Esophagus muscularis mucosa (tissue), 4 donors: ENCODE measurements around the gene ARHGAP32.

Experiments
- EP300 ChIP-seq: sonication (generic); formaldehyde crosslinking; IDR thresholded peaks from one replicate; pipeline ENCODE4 v1.6.1; 2017; ENCODE audit warnings: antibody characterized with exemption
- POLR2A ChIP-seq: fragments of 450-650 bp; IDR thresholded peaks from one replicate; pipeline ENCODE4 v1.6.1; 2017; ENCODE audit warnings: antibody characterized with exemption, moderate library complexity, mild to moderate bottlenecking, low read depth
- TF ChIP-seq, protein P1 (sequence below), 3 experiments: fragments of 200-600 bp in 2 of 3; fragments of 450-650 bp in 1 of 3; sonication (generic) in 2 of 3; IDR thresholded peaks; one replicate each; pipeline ENCODE4 v1.5.1; 2017 to 2019; ENCODE audit warnings: antibody characterized with exemption in 3 of 3, mild to moderate bottlenecking in 2 of 3, moderate library complexity in 1 of 3

DNA sequence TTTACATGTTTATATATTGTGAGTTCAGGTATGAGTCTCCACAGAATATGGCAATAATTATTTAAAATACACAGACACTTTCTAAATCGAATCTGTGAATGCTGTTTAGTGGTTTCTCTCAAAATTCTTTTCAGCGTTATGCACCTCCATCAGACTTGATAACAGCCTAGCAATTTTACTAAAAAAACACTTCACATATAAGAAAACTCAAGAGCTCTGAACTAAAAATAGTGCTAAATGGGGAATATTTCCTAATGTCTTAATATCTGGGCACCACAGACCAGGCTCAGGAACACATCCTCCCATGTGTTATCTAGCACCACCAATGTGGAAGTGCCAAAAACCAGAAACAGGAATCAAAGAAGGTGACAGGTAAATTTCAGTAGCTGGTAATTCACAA is 47.9 kb downstream of the ARHGAP32 start:
- TF ChIP-seq, protein P1, sequence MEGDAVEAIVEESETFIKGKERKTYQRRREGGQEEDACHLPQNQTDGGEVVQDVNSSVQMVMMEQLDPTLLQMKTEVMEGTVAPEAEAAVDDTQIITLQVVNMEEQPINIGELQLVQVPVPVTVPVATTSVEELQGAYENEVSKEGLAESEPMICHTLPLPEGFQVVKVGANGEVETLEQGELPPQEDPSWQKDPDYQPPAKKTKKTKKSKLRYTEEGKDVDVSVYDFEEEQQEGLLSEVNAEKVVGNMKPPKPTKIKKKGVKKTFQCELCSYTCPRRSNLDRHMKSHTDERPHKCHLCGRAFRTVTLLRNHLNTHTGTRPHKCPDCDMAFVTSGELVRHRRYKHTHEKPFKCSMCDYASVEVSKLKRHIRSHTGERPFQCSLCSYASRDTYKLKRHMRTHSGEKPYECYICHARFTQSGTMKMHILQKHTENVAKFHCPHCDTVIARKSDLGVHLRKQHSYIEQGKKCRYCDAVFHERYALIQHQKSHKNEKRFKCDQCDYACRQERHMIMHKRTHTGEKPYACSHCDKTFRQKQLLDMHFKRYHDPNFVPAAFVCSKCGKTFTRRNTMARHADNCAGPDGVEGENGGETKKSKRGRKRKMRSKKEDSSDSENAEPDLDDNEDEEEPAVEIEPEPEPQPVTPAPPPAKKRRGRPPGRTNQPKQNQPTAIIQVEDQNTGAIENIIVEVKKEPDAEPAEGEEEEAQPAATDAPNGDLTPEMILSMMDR (IDR thresholded peaks at IDR 0.05): no peak
- TF ChIP-seq EP300: no peak
- no peak for TF ChIP-seq POLR2A
